GM19035 (cell line): ENCODE measurements around the gene FAM174B.
A peak's percentile ranks its signal among the peaks of the same experiment; 100 is the strongest.

ENCODE experiments used
- ATAC-seq: cut with Tn5 transposase; IDR thresholded peaks from one replicate; pipeline ENCODE4 v1.9.1; 2021; ENCODE audit not compliant: unreplicated experiment

The FAM174B gene

DNA sequence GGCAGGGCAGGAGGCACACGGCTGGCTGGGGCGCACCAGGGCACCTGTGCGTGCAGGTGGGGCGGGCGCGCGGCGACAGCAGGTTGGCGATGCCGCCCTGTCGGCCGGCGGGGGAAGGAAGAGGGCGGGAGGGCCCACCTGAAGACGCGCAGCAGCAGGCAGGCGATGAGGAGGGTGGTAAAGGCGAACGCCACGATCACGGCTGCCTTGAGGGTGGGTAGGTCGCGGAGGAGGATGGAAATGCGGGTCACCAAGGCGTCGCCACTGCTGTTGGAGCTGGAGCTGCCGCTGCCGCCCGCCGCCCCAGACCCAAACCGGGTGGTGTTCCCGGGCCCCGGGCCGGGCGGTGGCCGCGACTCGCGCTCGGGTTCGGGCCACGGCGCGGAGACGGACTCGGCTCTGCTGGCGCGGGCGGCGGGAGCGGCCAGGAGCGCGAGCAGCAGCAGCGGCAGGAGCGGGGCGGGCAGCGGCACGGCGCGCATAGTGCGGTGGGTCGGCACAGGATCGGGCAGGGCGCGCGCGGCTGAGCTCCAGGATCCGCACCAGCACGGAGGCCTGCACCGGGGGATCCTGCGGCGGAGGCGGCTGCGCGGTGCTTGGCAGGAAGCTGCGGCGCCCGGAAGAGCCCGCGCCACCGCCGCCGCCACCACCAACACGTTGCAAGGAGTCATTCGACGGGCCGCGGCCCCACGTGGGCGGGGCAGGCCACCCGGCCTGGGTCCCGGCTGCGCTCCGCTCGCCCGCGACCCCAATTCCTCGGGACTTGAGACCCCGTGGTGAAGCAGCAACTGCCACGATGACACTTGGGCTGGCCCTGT is at the start of gene FAM174B:
FAM174B (minus strand) TSS at position 598 of the 818 bp plus-strand sequence.
- ATAC-seq = peak; percentile 64

DNA sequence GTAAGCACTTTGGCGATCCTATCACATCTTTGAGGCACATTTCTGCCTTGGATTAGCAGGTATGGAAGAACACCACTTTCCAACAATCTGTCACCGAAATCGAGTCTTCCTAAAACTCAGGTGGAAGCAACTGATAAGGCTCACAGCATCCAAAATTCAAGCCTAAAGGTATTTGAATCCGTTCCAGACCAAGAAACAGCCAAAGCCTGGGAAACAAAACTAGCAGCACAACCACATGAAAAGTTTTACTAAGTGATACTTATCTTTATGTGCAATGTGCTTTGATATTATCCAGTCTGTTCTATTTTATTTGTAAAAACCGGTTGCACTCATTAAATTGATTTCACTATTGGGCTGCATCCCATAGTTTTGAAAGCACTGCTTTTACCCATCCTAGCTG is 40.5 kb upstream of the FAM174B start:
- no peak for ATAC-seq

DNA sequence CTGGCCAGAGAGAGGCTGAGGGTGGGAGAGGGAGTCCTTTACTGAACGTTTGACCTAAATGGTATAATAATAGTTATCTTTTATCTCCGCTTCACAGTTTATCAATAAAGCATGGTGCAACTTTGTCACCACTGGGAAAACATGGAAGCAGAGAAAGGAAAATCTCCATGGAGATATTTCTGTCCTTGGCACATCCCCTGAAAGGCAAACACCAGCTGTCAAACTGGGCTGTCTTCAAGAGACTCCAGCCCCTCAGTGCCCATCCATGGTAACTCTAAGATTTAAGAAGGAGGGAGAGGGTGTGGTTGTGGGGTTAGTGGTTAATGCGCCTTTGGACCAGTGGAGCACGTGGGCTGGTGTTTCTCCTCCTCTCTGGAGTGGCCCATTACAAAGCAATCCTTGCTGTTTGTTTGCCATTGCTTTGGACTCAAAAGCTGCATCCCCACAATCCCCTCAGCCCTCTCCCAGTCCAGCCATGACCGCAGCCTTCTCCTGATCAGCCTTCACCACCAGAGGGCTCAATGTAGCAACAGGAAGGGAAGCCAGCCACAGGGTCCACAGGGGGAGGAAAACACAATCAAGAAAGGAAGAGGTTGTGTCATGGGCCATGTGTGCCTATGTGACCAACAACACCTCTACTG is 38.2 kb upstream of the FAM174B start:
- no peak for ATAC-seq

DNA sequence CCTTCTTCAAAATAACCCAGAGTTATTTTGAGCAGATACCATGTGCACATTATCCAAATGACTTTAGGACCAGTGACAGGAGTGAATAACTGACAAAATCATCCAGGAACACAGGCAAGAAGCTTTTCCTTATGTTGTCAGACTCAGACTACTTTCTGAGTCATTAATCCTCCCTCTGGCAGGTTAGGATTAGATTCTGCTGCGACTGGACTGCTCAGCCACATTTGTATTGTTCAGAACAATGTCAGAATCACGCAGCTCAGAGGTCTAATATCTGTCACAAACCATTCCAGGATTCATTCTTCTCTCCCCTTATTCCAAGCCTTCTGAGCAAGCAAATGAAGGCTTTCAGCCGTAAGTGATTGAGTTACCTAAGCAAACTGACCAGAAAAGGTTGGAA is 34.8 kb upstream of the FAM174B start:
- no peak for ATAC-seq

DNA sequence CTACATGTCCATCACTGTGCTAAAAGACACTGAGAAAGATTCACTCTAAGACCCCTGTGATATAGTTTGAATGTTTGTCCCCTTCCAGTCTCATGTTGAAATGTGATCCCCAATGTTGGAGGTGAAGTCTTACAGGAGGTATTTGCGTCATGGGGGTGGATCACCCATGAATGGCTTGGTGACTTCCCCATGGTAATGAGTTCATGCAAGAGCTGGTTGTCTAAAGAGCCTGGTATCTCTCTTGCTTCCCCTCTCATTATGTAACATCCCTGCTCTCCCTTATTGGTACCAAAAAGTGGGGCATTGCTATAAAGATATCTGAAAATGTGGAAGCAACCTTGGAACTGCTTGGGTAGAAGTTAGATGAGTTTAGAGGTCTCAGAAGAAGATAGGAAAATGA is 32.2 kb upstream of the FAM174B start:
- ATAC-seq = no peak

DNA sequence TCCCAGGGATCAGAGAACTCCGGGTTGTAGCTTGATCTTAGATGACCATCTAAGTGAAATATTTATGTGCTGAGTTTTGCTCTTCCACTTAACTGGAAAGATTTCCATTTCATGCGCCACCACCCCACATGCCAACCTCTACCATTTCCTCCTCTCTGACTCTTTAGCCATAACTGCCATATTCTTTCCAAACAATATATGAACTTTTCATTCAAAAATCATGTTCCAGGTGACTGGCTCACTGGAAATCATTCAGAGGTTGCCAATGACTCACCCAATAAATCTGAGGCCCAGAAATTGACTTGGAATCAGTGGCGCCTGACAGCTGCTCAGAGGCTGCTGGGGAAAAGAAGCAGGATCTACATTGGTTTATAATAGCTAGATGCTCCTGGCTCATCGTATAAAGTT is 31.6 kb upstream of the FAM174B start:
- no peak for ATAC-seq

DNA sequence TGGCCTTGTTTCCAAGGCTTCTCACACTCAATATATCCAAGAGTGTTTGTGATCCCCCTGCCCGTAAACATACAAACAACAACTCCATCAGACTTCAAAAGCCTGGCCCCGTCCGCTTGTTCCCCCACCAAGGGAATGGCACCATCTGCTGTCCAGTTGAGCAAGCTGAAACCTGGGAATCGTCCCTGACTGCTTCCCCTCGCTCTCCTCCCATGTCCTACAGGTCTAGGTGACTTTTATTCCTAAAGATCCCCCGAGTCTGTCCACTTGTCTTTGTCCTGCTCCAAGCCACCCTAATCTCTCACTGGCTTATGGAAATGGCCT is 27.9 kb upstream of the FAM174B start:
- ATAC-seq = peak; percentile 67

DNA sequence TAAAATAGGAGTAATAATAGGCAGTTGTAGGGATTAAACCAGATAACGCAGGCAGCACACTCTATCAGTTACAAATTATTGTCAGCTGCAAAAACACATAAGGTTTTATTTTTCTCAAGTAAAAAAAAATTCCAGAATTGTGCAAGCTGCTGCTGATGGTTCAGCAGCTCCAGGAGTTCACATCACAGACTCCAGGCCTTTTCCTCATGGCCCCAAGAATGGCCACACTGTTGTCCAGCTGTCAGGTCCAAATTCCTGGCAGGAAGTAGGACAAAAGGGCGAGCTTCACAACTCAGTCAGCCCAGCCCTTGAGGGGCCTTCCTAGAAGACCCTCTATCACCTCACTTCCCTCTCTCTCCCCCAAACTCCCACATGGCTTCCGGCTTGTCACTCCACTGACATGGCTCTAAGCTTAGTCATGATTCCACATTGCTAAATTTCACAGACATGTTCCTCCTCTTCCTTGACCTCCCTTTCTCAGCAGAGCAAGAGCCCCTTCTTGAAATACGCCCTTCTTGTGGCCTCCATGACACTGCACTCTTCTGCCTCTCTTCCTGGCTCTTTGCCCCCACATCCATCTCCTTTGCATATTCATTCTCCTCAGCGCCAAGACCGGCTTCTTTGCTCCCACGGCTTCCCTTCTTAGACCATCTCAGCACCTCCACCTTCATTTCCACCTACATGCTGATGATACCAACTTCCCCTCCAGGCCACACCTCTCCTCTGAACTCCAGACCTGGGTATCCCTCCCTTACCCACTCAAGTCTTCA is 27.4 kb upstream of the FAM174B start:
- no peak for ATAC-seq

DNA sequence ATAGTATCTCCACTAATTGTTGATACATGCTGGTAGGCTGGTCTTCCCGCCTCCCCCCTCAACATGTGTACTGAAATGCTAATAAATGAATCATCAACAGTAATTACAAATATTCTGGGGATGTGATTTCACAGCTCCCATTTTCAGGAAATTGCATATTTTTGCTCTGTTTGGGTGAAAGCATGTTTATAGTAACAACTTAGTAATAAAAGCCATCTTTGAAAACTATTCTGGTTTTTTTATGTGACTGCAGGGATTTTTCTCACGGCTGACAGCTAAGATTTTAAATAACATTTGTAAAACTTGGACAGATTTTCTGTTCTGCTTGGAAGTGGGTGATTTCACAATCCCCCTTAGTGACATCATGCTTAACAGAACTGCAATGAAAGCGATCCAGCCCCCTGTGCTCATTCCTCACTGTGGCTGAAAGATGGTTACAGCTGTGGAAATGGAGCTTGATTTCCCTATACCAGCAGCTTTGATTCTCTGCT is 25.6 kb upstream of the FAM174B start:
- no peak for ATAC-seq

DNA sequence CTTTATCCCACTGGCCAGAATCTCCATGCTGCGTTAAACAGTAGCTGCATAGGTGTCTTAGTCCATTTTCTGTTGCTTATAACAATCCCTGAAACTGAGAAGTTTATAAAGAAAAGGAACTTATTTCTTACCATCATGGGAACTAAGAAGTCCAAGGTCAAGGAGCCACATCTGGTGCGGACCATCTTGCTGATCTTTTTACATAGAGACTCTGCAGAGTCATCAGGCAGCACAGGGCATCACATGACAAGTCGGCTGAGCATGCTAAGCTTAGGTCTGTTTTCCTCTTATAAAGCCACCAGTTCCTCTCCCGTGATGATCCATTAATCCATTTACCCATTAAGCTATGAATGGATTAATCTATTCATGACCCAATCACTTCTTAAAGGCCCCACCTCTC is 22.4 kb upstream of the FAM174B start:
- ATAC-seq = no peak

DNA sequence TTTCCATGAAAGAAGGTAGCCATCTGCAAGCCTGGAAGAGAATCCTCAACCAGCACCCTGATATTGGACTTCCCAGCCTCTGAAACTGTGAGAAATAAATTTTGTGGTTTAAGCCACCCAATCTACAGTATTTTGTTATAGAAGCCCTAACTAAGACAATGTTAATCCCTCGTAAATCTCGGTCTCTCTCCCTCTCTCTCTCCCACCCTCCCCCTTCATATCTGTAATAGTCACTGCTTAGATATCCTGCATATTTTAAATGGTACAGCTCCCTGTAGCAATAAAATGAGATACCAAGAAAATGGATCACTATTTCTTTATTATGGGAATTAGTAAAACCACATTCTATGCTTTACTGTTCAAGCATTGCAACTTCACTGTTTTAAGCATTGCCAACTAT is 21.0 kb upstream of the FAM174B start:
- no peak for ATAC-seq

DNA sequence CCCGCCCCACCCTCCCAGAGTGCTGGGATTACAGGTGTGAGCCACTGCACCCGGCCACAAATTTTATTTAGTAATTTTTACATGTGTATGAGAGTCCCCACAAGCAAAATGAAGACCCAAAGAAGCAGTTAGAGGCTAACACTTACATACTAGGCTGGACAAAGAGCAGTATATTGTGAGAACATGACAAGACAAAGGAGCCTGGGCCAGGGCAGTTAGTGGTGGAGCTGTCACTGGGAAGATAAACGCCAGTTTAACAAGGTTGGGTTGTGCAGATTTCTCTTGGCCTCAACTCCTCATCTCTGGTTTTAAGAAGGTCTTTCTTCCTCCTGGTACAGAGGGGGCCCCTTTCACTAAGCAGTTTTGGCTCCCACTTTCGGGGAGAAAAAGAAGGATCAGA is 19.9 kb upstream of the FAM174B start:
- no peak for ATAC-seq

DNA sequence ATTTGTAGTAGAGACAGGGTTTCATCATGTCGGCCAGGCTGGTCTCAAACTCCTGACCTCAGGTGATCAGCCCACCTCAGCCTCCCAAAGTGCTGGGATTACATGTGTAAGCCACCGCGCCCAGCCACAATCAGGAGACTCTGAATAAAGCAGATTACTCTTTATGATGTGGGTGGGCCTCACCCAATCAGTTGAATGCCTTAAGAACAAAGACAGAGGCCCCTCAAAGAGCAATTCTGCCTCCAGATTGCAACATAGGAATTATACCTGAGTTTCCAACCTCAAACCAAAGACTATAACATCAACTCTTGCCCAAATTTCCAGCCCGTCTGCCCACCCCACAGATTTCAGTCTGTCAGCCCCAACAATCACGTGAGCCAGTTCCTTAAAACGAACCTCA is 18.8 kb upstream of the FAM174B start:
- ATAC-seq = no peak

DNA sequence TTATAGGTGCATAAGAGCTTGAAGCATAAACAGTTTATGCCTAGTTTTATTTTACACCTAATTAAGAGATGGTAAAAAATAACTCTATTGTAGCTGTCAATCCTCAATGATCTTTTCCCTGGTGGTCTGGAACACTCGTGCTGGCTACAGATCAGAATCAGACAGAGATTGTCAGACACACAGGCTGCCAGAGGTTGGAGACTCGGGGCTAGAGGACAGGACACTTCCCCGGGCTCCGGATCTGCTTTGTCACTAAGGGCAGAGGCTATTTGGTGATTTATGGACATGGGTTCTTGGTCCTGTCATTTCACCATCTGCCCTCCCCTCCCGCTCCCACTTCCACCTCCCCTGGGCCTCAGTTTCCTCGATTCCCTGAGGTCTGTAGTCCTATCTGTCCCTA is 16.5 kb upstream of the FAM174B start:
- ATAC-seq = no peak

DNA sequence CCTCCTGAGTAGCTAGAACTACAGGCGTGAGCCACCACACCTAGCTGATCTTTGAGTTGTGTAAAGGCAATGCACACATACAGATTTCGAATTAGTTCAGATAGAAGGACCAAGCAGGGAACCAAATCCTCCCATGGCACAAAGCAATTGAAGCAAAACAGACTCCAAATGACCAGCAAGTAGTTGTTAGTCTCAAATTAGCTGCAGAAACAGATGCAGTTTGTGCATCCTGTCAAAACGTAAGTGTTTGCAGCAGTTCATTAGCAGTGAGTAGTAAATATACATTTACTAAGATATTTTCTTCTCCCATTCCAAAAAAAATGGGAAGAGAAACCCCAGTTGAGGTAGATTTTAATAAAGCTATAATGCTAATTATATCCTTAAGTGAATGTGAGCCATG is 15.8 kb upstream of the FAM174B start:
- no peak for ATAC-seq

DNA sequence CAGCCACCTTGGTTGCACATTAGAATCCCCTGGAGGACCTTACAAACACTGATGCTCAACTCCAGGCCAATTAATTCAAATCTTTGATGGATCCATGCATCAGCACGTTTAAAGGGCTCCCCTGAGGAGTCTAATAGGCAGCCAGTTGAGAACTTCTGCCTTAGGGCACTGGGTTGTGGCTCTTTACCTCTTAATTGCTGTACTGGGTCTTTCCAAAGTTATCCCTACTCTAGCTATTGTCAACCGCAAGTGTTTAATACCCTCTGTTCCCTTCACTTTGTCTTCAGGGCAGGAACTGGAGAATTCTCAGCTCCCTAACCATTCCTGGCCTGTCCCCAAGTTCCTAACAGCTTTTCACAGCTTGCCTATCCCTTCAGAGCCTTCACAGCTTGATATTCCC is 15.0 kb upstream of the FAM174B start:
- ATAC-seq = no peak

DNA sequence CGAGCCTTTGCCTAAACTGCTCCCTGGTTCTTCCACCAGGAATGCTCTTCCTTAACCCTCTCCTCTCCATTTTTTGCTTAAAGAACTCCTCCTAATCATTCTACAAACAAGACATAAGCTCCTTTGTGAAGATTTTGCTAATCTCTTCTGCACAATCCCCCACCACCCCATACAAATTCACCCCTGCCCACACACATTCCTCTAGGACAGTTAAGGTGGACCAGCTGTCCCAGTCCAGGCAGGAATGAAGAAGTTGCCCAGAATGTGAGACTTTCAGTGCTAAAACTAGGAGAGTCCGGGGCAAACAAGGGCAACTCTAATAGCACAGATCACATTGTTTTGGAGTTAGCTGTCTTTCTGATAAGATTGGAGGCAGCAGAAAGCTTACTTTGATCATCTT is 13.9 kb upstream of the FAM174B start:
- ATAC-seq = no peak

DNA sequence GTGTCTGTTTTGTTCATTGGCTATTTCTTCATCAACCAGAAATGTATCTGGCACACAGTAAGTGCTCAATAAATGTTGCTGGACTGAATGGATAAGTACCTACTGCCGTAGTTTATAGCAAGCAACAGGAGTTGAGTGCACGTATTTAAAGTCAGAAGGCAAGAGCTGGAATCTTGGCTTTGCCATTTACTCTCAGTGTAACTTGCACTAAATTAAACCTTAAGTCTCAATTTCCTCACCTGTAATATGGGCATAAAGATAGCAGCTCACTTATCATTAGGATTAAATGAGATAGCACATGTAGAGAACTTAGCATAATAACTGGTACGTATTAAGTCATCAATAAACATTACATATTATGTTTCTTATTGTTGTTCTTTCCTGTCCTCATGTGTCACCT is 13.0 kb upstream of the FAM174B start:
- no peak for ATAC-seq

DNA sequence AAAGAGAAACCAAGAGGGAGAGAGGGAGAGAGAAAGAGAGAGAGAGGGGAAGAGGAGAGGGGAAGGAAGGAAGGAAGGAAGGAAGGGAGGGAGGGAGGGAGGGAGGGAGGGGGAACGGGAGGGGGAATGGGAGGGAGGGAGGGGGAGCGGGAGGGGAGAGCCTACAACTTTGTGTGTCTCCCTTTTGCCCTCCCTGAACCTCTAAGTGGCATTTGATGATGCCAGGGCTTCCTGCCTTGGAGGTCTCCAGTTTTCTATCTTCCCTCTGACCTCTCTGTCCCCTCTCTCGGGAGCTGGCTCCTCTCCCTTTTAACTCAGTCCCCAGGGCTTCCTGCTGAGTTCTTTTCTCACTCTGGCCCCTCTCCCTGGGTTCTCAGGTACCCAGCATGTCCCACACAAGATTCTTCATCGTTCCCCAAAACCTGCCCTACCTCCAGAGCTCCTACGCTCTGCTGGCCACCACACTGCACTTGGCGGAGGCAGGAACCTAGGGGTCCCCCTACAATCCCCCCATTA is 12.5 kb upstream of the FAM174B start:
- ATAC-seq = no peak

DNA sequence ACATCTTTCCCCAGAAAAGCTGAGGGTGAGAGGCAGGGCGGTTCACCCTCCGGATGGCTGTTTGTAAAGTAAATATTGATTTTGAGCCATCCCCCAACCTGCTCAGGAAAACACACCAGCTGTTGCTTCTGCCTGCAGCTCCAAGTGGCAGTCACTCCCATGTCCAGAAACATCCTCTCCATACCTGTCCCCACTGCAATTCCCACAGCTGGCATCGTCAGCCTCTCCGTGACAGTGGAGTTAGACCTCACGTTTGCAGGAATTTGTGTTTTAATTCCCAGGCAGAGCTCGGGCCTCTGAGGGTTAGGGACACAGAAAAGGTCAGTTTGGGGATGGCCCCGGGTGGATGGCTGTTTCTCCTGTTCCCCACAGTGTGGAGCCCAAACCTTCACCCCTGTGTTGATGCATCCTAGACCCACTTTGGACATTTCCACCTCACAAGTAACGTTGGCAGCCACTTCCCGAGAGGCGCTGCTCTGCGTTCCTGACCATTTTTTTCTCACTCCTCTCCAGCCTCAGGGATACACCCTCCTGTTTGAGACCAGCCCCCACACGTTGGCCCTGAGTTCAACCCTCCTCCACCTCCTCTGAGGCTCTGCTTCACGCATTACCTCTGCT is 11.8 kb upstream of the FAM174B start:
- ATAC-seq = no peak

DNA sequence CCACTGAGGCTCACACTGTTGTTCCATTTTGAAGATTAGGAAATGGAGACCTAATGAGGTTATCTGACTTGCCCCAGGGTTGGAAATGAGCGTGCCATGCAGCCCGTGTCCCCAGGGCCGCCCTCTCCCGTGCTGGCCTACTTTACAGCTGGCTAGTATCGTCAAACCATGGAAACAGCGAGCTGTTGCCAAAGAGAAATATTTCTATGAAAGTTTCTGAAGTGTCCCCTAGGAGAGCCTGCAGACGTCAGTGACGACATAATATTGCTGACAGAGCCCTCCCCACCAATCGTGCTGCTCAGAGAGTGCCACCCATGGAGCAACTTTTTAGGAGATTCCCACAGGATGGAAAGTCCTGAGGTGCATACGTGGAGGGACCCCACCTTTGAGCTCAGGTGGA is 11.2 kb upstream of the FAM174B start:
- no peak for ATAC-seq
